Stimulated activated CD8-positive, alpha-beta memory T cell treated with anti-CD3 and anti-CD28 coated beads, Interleukin-7, amount 100 ng/mL, for 24 hours (primary cell): ENCODE measurements around the gene GSK3A.

ENCODE experiments used
- DNase-seq: peaks from one replicate; pipeline ENCODE4 v3.0.0-alpha.2; 2020; ENCODE audit warnings: low read depth

GSK3A gene

DNA sequence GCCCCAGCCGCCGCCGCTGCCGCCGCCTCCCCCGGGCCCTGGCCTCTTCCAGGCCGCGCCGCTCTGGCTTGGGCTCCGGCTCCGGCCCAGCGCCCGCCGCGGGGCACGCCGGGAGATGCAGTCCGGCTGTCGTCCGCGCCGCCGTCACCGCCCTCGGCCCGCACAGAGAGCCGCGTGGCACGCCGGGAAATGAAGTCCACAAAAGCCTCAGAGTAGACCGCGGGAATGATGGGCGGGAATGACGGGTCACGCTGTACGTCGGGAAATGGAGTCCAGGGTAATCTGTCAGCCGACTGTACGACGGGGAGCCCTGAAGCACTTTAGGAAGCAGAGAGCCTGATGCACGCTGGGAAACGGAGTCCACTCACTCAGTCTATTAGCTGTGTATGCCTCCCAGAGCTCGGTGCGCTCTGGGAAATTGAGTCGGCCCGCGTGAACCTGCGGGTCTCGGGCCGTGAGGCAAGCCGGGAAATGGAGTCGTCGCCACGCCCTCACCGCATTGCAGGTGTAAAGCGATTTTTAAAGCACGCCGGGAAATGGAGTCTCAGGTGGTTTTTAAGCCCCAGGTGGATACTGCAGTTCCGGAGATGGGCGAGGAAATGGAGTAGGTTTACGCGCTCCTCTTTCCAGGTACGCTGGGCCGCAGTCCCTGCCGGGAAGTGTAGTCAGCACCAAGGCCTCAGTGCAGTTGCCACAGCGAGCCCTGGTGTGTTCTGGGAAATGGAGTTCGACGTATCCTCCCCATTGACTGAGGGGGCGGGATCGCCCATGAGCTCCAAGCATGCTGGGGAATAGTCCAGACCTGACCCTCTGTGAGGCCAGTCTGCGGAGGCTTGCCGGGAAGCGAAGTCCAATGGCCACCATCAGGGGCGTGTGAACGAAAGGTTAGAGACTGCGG is at the start of gene GSK3A:
Gene GSK3A (minus strand): TSS at position 91 of the 898 bp plus-strand sequence. CDS start 137 bp downstream, outside the sequence.
- peak; percentile 83 for DNase-seq

GRCh38 chr19:42291435-42291810 is 49.0 kb upstream of the GSK3A start:
- DNase-seq = no peak

DNA sequence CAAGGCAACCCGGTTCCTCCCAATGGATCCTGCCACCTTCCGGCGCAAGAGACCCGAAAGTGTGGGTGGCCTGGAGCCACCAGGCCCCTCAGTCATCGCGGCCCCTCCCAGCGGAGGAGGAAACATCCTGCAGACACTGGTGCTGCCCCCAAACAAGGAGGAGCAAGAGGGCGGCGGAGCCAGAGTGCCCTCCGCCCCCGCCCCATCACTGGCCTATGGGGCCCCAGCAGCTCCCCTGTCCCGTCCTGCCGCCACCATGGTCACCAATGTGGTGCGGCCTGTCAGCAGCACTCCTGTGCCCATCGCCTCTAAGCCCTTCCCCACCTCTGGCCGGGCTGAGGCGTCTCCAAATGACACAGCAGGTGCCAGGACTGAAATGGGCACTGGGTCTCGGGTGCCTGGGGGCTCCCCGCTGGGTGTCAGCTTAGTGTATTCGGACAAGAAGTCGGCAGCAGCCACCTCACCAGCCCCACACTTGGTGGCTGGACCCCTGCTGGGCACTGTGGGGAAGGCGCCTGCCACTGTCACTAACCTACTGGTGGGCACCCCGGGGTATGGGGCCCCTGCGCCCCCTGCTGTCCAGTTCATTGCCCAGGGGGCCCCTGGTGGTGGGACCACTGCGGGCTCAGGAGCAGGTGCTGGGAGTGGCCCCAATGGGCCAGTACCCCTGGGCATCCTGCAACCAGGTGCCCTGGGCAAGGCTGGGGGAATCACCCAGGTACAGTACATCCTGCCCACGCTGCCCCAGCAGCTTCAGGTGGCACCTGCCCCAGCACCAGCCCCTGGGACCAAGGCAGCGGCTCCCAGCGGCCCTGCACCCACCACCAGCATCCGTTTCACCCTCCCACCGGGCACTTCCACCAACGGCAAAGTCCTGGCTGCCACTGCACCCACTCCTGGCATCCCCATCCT is 48.4 kb upstream of the GSK3A start:
- DNase-seq = no peak

DNA sequence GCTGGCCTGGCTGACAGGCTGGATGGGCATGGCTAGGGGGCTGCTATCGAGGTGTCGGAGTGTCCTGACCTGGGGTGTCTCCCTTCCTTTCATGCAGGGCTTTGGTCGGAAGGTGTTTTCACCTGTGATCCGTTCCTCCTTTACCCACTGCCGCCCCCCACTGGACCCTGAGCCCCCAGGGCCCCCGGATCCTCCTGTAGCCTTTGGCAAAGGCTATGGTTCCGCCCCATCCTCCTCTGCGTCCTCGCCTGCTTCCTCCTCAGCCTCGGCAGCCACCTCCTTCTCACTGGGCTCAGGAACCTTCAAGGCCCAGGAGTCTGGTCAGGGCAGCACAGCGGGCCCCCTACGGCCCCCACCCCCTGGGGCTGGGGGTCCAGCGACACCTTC is 47.7 kb upstream of the GSK3A start:
- DNase-seq = no peak

GRCh38 chr19:42289556-42290041 is 47.2 kb upstream of the GSK3A start:
- DNase-seq = no peak

- no peak for DNase-seq
Measured at GRCh38 chr19:42288881-42289555, 46.6 kb upstream of the GSK3A start.

DNA sequence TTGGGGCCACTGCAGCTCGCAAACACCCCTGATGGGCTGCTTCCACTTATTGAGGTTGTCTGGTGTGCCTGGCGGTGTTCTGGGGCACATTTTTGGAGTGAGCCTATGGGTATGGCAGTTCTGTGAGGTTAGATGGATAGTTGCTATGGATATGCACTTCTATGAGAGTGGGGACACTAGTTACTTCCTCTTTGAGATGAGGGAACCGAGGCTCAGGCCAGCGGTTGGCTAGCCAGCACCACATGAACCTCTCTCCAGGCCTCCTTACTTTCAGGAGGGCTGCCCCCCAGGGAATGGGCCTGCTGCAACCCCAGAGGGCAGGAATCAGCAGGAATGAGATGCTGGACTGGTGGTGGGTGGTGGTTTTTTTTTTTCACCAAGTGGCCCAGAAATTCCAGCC is 46.0 kb upstream of the GSK3A start:
- no peak for DNase-seq

DNA sequence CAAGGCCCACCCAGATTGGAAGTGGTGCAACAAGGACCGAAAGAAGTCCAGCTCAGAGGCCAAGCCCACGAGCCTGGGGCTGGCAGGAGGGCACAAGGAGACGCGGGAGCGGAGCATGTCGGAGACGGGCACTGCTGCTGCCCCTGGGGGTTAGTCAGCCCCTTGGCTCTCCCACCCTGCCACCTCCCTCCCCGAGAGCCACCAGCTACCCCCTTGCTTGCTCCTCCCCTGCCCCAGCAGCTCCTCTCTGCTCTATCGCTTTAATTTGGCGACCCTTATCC is 45.4 kb upstream of the GSK3A start:
- no peak for DNase-seq

GRCh38 chr19:42287017-42287826 is 44.8 kb upstream of the GSK3A start:
- DNase-seq = no peak

DNA sequence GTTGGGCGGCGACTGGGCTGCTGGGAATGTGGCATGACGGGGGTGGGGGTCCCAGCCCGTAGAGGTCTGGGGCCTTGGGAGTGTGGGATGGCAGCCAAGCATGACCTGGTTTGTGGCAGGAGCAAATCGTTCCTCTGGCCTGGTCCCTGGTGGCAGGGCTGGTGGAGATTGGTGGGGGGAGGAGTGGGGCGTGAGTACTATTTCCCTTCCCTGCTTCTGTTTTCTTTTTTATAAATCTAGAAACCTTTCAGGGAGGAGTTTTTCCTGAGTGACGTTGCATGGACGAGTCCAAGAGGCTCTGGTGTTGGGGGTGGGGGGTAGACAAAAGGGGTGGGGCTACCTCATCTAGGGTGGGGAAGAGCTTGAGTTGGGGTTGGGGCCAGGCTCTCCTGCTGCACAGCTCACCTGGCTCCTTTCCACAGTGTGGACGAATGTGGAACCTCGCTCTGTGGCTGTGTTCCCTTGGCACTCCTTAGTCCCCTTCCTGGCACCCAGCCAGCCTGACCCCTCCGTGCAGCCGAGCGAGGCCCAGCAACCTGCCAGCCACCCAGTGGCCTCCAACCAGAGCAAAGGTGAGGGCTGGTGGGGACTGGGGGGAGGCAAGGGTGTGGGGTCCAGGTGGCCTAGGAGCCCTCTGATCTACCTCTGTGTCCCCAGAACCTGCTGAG is 44.1 kb upstream of the GSK3A start:
- no peak for DNase-seq

GRCh38 chr19:42285988-42286348 is 43.6 kb upstream of the GSK3A start:
- no peak for DNase-seq

DNA sequence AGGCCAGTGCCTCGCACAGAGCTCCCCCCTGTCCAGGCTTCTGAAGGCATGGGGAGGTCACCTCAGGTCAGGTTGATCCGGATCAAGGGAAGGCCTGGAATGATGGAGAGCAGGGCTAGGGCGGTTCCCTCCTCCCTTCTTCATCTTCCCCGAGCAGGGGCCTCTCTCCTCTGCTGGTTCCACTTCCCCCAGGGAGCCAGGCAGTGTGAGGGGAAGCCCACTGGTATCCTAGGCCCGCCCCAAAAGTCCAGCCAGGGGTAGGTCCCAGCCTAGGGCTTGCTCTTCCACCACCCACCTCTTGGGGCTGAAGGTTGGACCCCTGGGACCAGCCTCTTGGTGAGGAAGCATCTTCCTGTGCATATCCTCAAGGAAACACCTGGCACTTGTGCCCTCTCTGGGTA is 43.1 kb upstream of the GSK3A start:
- DNase-seq = no peak

GRCh38 chr19:42284591-42285341 is 42.4 kb upstream of the GSK3A start:
- no peak for DNase-seq

- DNase-seq = no peak
Measured at GRCh38 chr19:42284066-42284501, 41.7 kb upstream of the GSK3A start.

DNA sequence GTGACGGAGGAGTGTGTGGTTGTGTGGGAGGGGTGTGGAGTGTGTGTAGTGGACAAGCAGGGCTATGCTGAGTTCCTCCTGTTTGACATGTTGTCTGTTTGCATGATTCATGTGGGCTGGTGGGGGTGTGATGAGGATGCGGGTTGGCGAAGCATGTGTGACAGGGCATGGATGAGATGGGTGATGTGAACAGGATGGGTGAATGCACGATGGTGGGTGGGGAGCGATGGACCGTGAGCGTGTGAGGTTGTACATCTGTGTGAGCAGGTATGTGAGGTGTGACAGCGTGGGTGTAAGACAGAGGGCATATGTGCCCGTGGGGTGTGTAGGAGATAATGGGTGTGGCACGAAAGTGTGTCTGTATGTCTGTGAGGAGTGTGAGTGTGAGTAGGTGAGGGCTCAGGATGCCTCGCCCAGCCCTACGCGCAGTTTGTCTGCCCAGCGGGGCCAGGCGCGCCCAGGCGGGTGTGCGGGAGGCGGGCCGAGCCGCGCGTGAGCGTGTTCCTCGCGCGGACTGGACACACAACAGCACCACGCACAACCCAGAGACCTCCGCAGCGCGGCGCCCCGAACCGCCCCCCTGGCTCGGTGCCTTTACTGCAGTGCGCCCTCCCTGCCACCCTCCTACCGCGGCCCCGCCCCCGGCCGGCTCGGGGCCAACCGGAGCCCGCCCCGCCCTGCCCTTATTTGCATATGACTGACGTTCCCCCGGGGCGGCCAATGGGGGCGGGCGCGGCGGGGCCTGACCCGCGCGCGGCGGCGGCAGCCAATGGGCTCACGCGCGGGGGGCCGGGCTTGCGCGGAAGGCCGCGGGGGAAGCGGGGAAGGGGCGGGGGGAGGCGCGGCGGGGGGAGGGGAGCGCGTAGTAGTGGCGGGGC is 41.0 kb upstream of the GSK3A start:
- DNase-seq = peak; percentile 85

DNA sequence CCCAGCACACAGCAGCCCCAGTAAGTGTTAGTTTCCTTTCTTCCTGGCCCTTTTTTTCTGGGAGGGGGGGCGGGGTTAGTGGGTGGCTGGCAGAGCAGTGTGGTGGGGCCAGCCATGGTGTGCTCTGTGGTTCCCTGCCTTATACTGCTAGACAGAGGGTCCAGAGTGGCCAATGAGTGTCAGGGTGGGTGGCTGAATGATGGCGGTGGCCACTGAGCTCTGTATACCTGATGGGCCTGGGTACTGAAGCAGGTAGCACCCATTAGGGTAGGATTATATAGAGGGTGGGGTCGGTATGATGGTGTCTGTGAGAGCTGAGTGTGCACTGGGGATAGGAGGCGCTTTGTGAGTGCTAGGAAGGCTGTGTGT is 40.4 kb upstream of the GSK3A start:
- no peak for DNase-seq

- DNase-seq = no peak
Measured at GRCh38 chr19:42281827-42282762, 39.7 kb upstream of the GSK3A start.

- DNase-seq = no peak
Measured at GRCh38 chr19:42281146-42281826, 38.9 kb upstream of the GSK3A start.
